ENCODE measurements around the gene MAP4K5. TPM values are rescaled to one million over a fixed set of nuclear protein-coding genes. Genes with fewer than 3 reads are reported as not detected.
"Not testable (repeated sequence)": the region's sequence is repeated elsewhere in the genome, so short reads cannot be mapped to it uniquely, and the experiment has no call there.

MAP4K5 gene
- polyA plus RNA-seq, 1 donor = 37.2 TPM

- Histone ChIP-seq H3K27me3 (ENCODE audit: control insufficient read depth, insufficient read depth, low read length) (no peaks in the 10 kb centered on the region), H3K9me3 (ENCODE audit: control insufficient read depth, low read depth, low read length) (no peaks in the 10 kb centered on the region), H3K4me3 (ENCODE audit: low read length) (no peak overlapping the region), H3K4me1 (ENCODE audit: control insufficient read depth, insufficient read depth, low read length) (no peaks in the 10 kb centered on the region), H3K27ac (ENCODE audit: low read length) (no peak overlapping the region), H3K36me3 (ENCODE audit: control insufficient read depth, insufficient read depth, low read length) (no peaks in the 10 kb centered on the region)
- 75% methylated on average over 1 of the region's 3 CpGs for WGBS (ENCODE audit: insufficient coverage, low lambda C conversion rate)
- no peak for DNase-seq
These were observed 19.5 kb upstream of the MAP4K5 start for GRCh38 chr14:50551877-50552276.

- Histone ChIP-seq H3K36me3 (ENCODE audit: control insufficient read depth, insufficient read depth, low read length) (no peaks in the 10 kb centered on the region), H3K27me3 (ENCODE audit: control insufficient read depth, insufficient read depth, low read length) (no peaks in the 10 kb centered on the region), H3K27ac (ENCODE audit: low read length) (no peak overlapping the region), H3K4me3 (ENCODE audit: low read length) (no peak overlapping the region), H3K4me1 (ENCODE audit: control insufficient read depth, insufficient read depth, low read length) (no peaks in the 10 kb centered on the region), H3K9me3 (ENCODE audit: control insufficient read depth, low read depth, low read length) (no peaks in the 10 kb centered on the region)
- DNase-seq = no peak
- WGBS (ENCODE audit: insufficient coverage, low lambda C conversion rate) = no CpG with 5 or more reads among the region's 1 CpG
These were observed 17.9 kb upstream of the MAP4K5 start for GRCh38 chr14:50550294-50550693.

- H3K4me1 ChIP-seq (ENCODE audit: control insufficient read depth, insufficient read depth, low read length) = peaks cover 5% of the 10 kb centered on the region
- no peak overlapping the region for H3K4me3 ChIP-seq (ENCODE audit: low read length)
- no peaks in the 10 kb centered on the region for H3K36me3 ChIP-seq (ENCODE audit: control insufficient read depth, insufficient read depth, low read length)
- WGBS (ENCODE audit: insufficient coverage, low lambda C conversion rate) = no CpG with 5 or more reads among the region's 3 CpGs
- no peaks in the 10 kb centered on the region for H3K27me3 ChIP-seq (ENCODE audit: control insufficient read depth, insufficient read depth, low read length)
- no peaks in the 10 kb centered on the region for H3K9me3 ChIP-seq (ENCODE audit: control insufficient read depth, low read depth, low read length)
- no peak for DNase-seq
- no peak overlapping the region for H3K27ac ChIP-seq (ENCODE audit: low read length)
These were observed 13.2 kb upstream of the MAP4K5 start for GRCh38 chr14:50545618-50546017.

- peaks cover 6% of the 10 kb centered on the region for H3K4me1 ChIP-seq (ENCODE audit: control insufficient read depth, insufficient read depth, low read length)
- WGBS (ENCODE audit: insufficient coverage, low lambda C conversion rate) = no CpG with 5 or more reads among the region's 3 CpGs
- no peaks in the 10 kb centered on the region for H3K36me3 ChIP-seq (ENCODE audit: control insufficient read depth, insufficient read depth, low read length)
- H3K27me3 ChIP-seq (ENCODE audit: control insufficient read depth, insufficient read depth, low read length) = no peaks in the 10 kb centered on the region
- no peak for DNase-seq
- no peaks in the 10 kb centered on the region for H3K9me3 ChIP-seq (ENCODE audit: control insufficient read depth, low read depth, low read length)
- H3K27ac ChIP-seq (ENCODE audit: low read length) = no peak overlapping the region
- H3K4me3 ChIP-seq (ENCODE audit: low read length) = no peak overlapping the region
These were observed 12.5 kb upstream of the MAP4K5 start for GRCh38 chr14:50544911-50545310.

- DNase-seq = peak in 1 of 2 donors; percentile 36
These were observed 10.6 kb upstream of the MAP4K5 start for GRCh38 chr14:50542941-50543418.

GRCh38 chr14:50541159-50541567, 8.8 kb upstream of the MAP4K5 start:
- Histone ChIP-seq H3K27ac (ENCODE audit: low read length) (peak overlapping the region; percentile 79), H3K4me3 (ENCODE audit: low read length) (no peak overlapping the region), H3K27me3 (ENCODE audit: control insufficient read depth, insufficient read depth, low read length) (no peaks in the 10 kb centered on the region), H3K4me1 (ENCODE audit: control insufficient read depth, insufficient read depth, low read length) (peaks cover 6% of the 10 kb centered on the region), H3K9me3 (ENCODE audit: control insufficient read depth, low read depth, low read length) (no peaks in the 10 kb centered on the region), H3K36me3 (ENCODE audit: control insufficient read depth, insufficient read depth, low read length) (no peaks in the 10 kb centered on the region)
- peak; percentile 26 to 79 for DNase-seq
- no CpG with 5 or more reads among the region's 1 CpG for WGBS (ENCODE audit: insufficient coverage, low lambda C conversion rate)

More at GRCh38 chr14:50542941-50543418, 10.6 kb upstream of the MAP4K5 start:
- WGBS (ENCODE audit: insufficient coverage, low lambda C conversion rate) = no CpG with 5 or more reads among the region's 2 CpGs
- H3K36me3 ChIP-seq (ENCODE audit: control insufficient read depth, insufficient read depth, low read length) = no peaks in the 10 kb centered on the region
- peaks cover 6% of the 10 kb centered on the region for H3K4me1 ChIP-seq (ENCODE audit: control insufficient read depth, insufficient read depth, low read length)
- no peak overlapping the region for H3K4me3 ChIP-seq (ENCODE audit: low read length)
- H3K27ac ChIP-seq (ENCODE audit: low read length) = no peak overlapping the region
- H3K27me3 ChIP-seq (ENCODE audit: control insufficient read depth, insufficient read depth, low read length) = no peaks in the 10 kb centered on the region
- H3K9me3 ChIP-seq (ENCODE audit: control insufficient read depth, low read depth, low read length) = no peaks in the 10 kb centered on the region

- Histone ChIP-seq H3K27ac (ENCODE audit: low read length) (peak overlapping the region; percentile 44), H3K4me1 (ENCODE audit: control insufficient read depth, insufficient read depth, low read length) (peaks cover 6% of the 10 kb centered on the region), H3K9me3 (ENCODE audit: control insufficient read depth, low read depth, low read length) (no peaks in the 10 kb centered on the region), H3K36me3 (ENCODE audit: control insufficient read depth, insufficient read depth, low read length) (no peaks in the 10 kb centered on the region), H3K27me3 (ENCODE audit: control insufficient read depth, insufficient read depth, low read length) (no peaks in the 10 kb centered on the region), H3K4me3 (ENCODE audit: low read length) (no peak overlapping the region)
- DNase-seq = no peak
These were observed 6.7 kb upstream of the MAP4K5 start for GRCh38 chr14:50539051-50539450.

- H3K9me3 ChIP-seq (ENCODE audit: control insufficient read depth, low read depth, low read length); H3K36me3 ChIP-seq (ENCODE audit: control insufficient read depth, insufficient read depth, low read length); H3K27me3 ChIP-seq (ENCODE audit: control insufficient read depth, insufficient read depth, low read length); H3K4me1 ChIP-seq (ENCODE audit: control insufficient read depth, insufficient read depth, low read length); DNase-seq; H3K4me3 ChIP-seq (ENCODE audit: low read length); H3K27ac ChIP-seq (ENCODE audit: low read length): not testable (repeated sequence)
- 50% methylated on average over 2 of the region's 4 CpGs for WGBS (ENCODE audit: insufficient coverage, low lambda C conversion rate)
These were observed 5.7 kb upstream of the MAP4K5 start for GRCh38 chr14:50538034-50538433.

- Histone ChIP-seq H3K9me3 (ENCODE audit: control insufficient read depth, low read depth, low read length) (no peaks in the 10 kb centered on the region), H3K4me1 (ENCODE audit: control insufficient read depth, insufficient read depth, low read length) (peaks cover 2% of the 10 kb centered on the region), H3K27me3 (ENCODE audit: control insufficient read depth, insufficient read depth, low read length) (no peaks in the 10 kb centered on the region), H3K36me3 (ENCODE audit: control insufficient read depth, insufficient read depth, low read length) (peaks cover under 1% of the 10 kb centered on the region), H3K27ac (ENCODE audit: low read length) (no peak overlapping the region), H3K4me3 (ENCODE audit: low read length) (no peak overlapping the region)
- WGBS (ENCODE audit: insufficient coverage, low lambda C conversion rate) = 100% methylated on average over 1 of the region's 1 CpG
- DNase-seq = no peak
These were observed 2.6 kb upstream of the MAP4K5 start for GRCh38 chr14:50534997-50535396.

- H3K4me1 ChIP-seq (ENCODE audit: control insufficient read depth, insufficient read depth, low read length) = peaks cover 4% of the 10 kb centered on the region
- no peaks in the 10 kb centered on the region for H3K27me3 ChIP-seq (ENCODE audit: control insufficient read depth, insufficient read depth, low read length)
- no peak overlapping the region for H3K27ac ChIP-seq (ENCODE audit: low read length)
- 100% methylated on average over 1 of the region's 3 CpGs for WGBS (ENCODE audit: insufficient coverage, low lambda C conversion rate)
- DNase-seq = no peak
- no peaks in the 10 kb centered on the region for H3K9me3 ChIP-seq (ENCODE audit: control insufficient read depth, low read depth, low read length)
- H3K36me3 ChIP-seq (ENCODE audit: control insufficient read depth, insufficient read depth, low read length) = peaks cover 4% of the 10 kb centered on the region
- H3K4me3 ChIP-seq (ENCODE audit: low read length) = no peak overlapping the region
These were observed 2.0 kb upstream of the MAP4K5 start for GRCh38 chr14:50534416-50534815.

- no peak for DNase-seq
- Histone ChIP-seq H3K27ac (ENCODE audit: low read length) (peak overlapping the region; percentile 96), H3K9me3 (ENCODE audit: control insufficient read depth, low read depth, low read length) (no peaks in the 10 kb centered on the region), H3K4me3 (ENCODE audit: low read length) (peak overlapping the region; percentile 80), H3K36me3 (ENCODE audit: control insufficient read depth, insufficient read depth, low read length) (peaks cover 4% of the 10 kb centered on the region), H3K27me3 (ENCODE audit: control insufficient read depth, insufficient read depth, low read length) (no peaks in the 10 kb centered on the region), H3K4me1 (ENCODE audit: control insufficient read depth, insufficient read depth, low read length) (peaks cover 4% of the 10 kb centered on the region)
- 83% methylated on average over 3 of the region's 3 CpGs for WGBS (ENCODE audit: insufficient coverage, low lambda C conversion rate)
These were observed 1.4 kb upstream of the MAP4K5 start for GRCh38 chr14:50533806-50534205.
